Measurements from ENCODE around the gene NELFCD.

NELFCD gene

GRCh38 chr20:59032023-59032712, 51.1 kb downstream of the NELFCD start, which contains the start of gene ATP5F1E:
ATP5F1E (minus strand) TSS chr20:59032335; CDS start chr20:59032251, 84 bp downstream.
- DNase-seq (ENCODE audit: low spot score), result peak; percentile 98
- TF ChIP-seq CTCF (IDR thresholded peaks at IDR 0.05; ENCODE audit: extremely low read depth, missing control alignments), result no peak

- DNase-seq (ENCODE audit: low spot score), result no peak
- no peak for TF ChIP-seq CTCF (IDR thresholded peaks at IDR 0.05; ENCODE audit: extremely low read depth, missing control alignments)
These were observed 51.6 kb downstream of the NELFCD start for GRCh38 chr20:59032713-59033059.

GRCh38 chr20:59033093-59033492, 52.0 kb downstream of the NELFCD start:
- no peak for TF ChIP-seq CTCF (IDR thresholded peaks at IDR 0.05; ENCODE audit: extremely low read depth, missing control alignments)
- DNase-seq (ENCODE audit: low spot score), result no peak

- no peak for TF ChIP-seq CTCF (IDR thresholded peaks at IDR 0.05; ENCODE audit: extremely low read depth, missing control alignments)
- DNase-seq (ENCODE audit: low spot score), result no peak
These were observed 52.6 kb downstream of the NELFCD start for GRCh38 chr20:59033616-59034165.

GRCh38 chr20:59035381-59035780, 54.3 kb downstream of the NELFCD start:
- no peak for DNase-seq (ENCODE audit: low spot score)
- TF ChIP-seq CTCF (IDR thresholded peaks at IDR 0.05; ENCODE audit: extremely low read depth, missing control alignments), result no peak

GRCh38 chr20:59037386-59037785, 56.3 kb downstream of the NELFCD start:
- no peak for TF ChIP-seq CTCF (IDR thresholded peaks at IDR 0.05; ENCODE audit: extremely low read depth, missing control alignments)
- no peak for DNase-seq (ENCODE audit: low spot score)

GRCh38 chr20:59039233-59039632, 58.2 kb downstream of the NELFCD start:
- TF ChIP-seq CTCF (IDR thresholded peaks at IDR 0.05; ENCODE audit: extremely low read depth, missing control alignments), result no peak

More at GRCh38 chr20:59039233-59039632, 58.2 kb downstream of the NELFCD start:
- DNase-seq (ENCODE audit: low spot score), result no peak
